SK-N-SH treated with all-trans-retinoic acid at 6 μM for 48 hours (cell line): Measurements from ENCODE around the gene PCBP3.

Experiments used
- ZFP30 ChIP-seq: fragments of 450-650 bp; formaldehyde crosslinking; IDR thresholded peaks from 2 replicates; pipeline ENCODE4 v1.5.0; 2022; ENCODE audit warnings: mild to moderate bottlenecking, moderate library complexity
- ZNF70 ChIP-seq: fragments of 450-650 bp; formaldehyde crosslinking; IDR thresholded peaks from 2 replicates; pipeline ENCODE4 v1.5.0; 2020; ENCODE audit warnings: mild to moderate bottlenecking, moderate library complexity

GRCh38 chr21:45680215-45680614 is 36.7 kb downstream of the PCBP3 start:
- TF ChIP-seq ZFP30 (no peak), ZNF70 (CRISPR knock-in tag) (no peak)
